ENCODE data around the gene HSPG2. TPM values are rescaled to one million over a fixed set of nuclear protein-coding genes. Genes with fewer than 3 reads are reported as not detected.

The HSPG2 gene
- 889 and 1,899 TPM in 2 replicates for total RNA-seq

DNA sequence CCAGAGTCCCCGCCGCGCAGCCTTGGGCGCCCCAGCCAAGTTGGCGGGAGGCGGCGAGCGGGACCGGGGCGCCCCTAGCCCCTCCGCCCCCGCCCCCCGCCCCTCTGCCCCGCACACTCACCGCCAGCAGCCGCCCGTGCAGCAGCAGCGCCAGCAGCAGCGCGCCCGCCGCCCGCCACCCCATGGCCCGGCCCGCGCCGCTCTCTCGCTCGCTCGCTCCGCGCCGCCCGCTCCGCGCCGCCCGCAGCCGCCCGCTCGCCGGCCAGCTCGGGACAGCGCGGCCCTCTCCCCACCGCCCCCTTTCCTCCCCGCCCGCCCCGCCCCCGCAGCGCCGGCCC lies at the start of gene HSPG2:
Gene HSPG2 (minus strand): TSS at position 277 of the 338 bp plus-strand sequence. CDS start 93 bp downstream, at position 184.

DNA sequence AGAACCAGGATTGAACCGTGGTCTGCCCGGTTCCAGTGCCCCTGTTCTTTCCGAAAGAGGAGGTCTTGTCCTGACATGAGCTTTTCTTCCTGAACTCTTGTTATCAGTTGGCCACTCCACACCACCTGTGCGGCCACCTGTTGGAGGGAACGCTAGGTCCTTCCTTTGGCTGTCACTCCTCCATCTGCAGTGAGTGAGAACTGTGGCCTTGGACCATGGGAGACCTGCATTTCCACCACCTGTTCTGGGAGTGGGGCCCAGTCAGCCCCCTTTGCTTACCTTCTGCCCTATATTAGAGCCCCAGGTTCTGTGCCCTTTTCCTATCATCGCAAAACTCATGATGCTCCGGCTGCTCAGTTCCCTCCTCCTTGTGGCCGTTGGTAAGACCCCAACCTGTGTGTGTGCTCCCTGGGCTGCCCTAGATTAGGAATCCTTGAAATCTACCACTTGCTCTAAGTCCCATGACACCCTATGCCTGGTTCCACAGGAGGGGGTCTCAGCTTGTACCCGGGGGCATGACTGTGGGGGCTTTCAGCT lies 39.7 kb upstream of the HSPG2 start, which contains the start of gene CELA3B:
Gene CELA3B (plus strand): TSS at position 320 of the 537 bp plus-strand sequence. CDS start 18 bp downstream, at position 338.

DNA sequence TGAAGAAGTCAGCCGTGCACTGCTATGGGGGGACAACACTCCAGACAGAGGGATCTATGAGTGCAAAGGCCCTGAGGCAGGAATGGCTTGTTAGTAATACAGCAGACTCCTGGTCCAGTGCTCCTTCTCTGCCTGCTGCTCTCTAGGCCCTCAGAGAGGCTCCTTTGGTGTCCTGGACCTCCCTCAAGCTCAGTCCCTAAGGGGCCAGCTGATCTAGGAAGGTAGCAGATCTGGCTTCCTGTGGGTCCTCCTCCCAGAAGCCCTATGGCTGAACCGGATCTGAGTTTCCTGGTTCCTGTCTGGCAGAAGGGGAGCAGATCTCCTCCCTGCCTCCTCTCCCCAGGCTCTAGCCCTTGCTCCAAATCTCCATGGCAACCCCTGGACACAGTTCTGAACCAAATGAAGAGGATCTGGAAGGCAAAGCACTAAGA lies 125.2 kb downstream of the HSPG2 start, which contains the start of gene LDLRAD2:
Gene LDLRAD2 (plus strand): TSS at position 391 of the 431 bp plus-strand sequence. CDS start 187 bp downstream, outside the sequence.

DNA sequence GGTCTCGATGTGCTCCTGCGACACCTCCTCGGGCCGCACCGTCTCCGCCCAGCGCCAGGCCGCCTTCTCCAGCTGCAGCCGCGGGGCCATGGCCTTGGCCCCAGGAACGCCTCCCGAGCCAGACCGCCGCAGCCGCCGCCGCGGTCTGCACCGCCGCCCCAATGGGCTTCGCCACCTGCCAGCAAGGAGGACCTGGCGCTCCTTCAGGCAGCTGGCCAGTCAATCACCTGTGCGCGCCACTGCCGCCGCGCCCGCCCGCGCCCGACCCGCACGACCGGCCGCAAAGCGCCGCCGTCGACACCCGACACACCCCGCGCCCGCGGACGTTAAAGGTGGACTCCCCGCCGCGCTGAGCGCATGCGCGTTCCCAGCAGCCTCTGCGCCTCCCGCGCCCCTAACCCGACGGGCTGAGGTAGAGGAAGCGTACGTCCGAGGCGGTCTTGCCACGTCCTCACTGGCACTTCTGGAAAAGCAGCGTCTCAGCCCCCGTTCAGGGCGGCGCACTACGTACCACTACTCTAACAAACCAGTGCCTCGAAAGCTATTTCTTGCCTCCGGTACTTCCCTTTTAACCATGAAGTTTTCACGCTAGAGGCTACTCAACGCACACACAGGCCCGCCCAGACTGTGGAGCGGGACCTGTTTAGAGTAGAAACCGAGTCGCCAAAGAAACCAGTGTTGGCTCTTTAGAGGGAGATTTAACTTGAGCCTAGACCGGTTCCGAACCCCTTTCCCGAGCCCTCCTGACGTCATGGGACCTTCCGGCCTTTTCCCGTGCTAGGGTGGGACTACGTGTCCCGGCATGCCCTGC lies 154.0 kb downstream of the HSPG2 start, which contains the start of gene USP48:
Gene USP48 (minus strand): TSS at position 282 of the 811 bp plus-strand sequence. CDS start 192 bp downstream, at position 90.

Other genes with a start within 250 kb of the HSPG2 start
- gene USP48, start 154.2 kb downstream of the HSPG2 start, total RNA-seq, result 42.4 and 114 TPM in 2 replicates
- under 0.01 and 0.06 TPM in 2 replicates for gene LDLRAD2, start 125.0 kb downstream of the HSPG2 start, total RNA-seq
- not detected in 2 replicates for gene CELA3B, start 39.7 kb upstream of the HSPG2 start, total RNA-seq
- not detected in 2 replicates for gene CELA3A, start 64.3 kb upstream of the HSPG2 start, total RNA-seq
- gene CDC42, start 115.4 kb upstream of the HSPG2 start, total RNA-seq, result 392 and 426 TPM in 2 replicates
- gene WNT4, start 205.8 kb upstream of the HSPG2 start, total RNA-seq, result 0.25 and 0.32 TPM in 2 replicates

Data from bladder microvascular endothelial cell (primary cell).